H9 (cell line): Measurements from ENCODE around the gene APLF. TPM values are rescaled to one million over a fixed set of nuclear protein-coding genes. Genes with fewer than 3 reads are reported as not detected.

Experiments
- DNase-seq: peaks from one replicate; pipeline ENCODE4 v3.0.0-alpha.2; 2017
- H2AFZ ChIP-seq: one replicate; pipeline ENCODE4 v1.6.1; 2013; ENCODE audit warnings: mild to moderate bottlenecking, low read length, control low read depth, moderate library complexity
- H2AK5ac ChIP-seq: 2 replicates; pipeline ENCODE4 v1.6.1; 2013; ENCODE audit warnings: low read length, control low read depth, mixed read lengths; ENCODE audit not compliant: insufficient read length
- H2BK120ac ChIP-seq: one replicate; pipeline ENCODE4 v1.6.1; 2013; ENCODE audit warnings: low read depth, mild to moderate bottlenecking, low read length, control low read depth, inconsistent platforms; ENCODE audit not compliant: poor library complexity, severe bottlenecking
- H2BK12ac ChIP-seq: 2 replicates; pipeline ENCODE4 v1.6.1; 2013; ENCODE audit warnings: low read length, control low read depth, mixed read lengths, low read depth; ENCODE audit not compliant: insufficient read length
- H2BK15ac ChIP-seq: 2 replicates; pipeline ENCODE4 v1.6.1; 2013; ENCODE audit warnings: low read depth, low read length, control low read depth
- H2BK20ac ChIP-seq: one replicate; pipeline ENCODE4 v1.6.1; 2013; ENCODE audit warnings: low read depth, mild to moderate bottlenecking, low read length, control low read depth, inconsistent platforms; ENCODE audit not compliant: poor library complexity, severe bottlenecking
- H2BK5ac ChIP-seq: 2 replicates; pipeline ENCODE4 v1.6.1; 2013; ENCODE audit warnings: low read length, control low read depth, mixed read lengths; ENCODE audit not compliant: insufficient read length
- H3K14ac ChIP-seq: 2 replicates; pipeline ENCODE4 v1.6.1; 2013; ENCODE audit warnings: low read length, control low read depth; ENCODE audit not compliant: insufficient read depth
- H3K18ac ChIP-seq: 2 replicates; pipeline ENCODE4 v1.6.1; 2013; ENCODE audit warnings: low read depth, mild to moderate bottlenecking, mixed read lengths, low read length, control low read depth; ENCODE audit not compliant: insufficient read length
- H3K23ac ChIP-seq: 2 replicates; pipeline ENCODE4 v1.6.1; 2013; ENCODE audit warnings: low read length, control low read depth, mixed read lengths, low read depth; ENCODE audit not compliant: insufficient read length
- H3K23me2 ChIP-seq: 2 replicates; pipeline ENCODE4 v1.6.1; 2013; ENCODE audit warnings: low read depth, mild to moderate bottlenecking, mixed read lengths, low read length, control low read depth; ENCODE audit not compliant: insufficient read length, poor library complexity, severe bottlenecking
- H3K27ac ChIP-seq: 2 replicates; pipeline ENCODE4 v1.5.1; 2013; ENCODE audit warnings: low read length, control low read depth, mixed read lengths, low read depth; ENCODE audit not compliant: insufficient read length
- H3K27me3 ChIP-seq: 2 replicates; pipeline ENCODE4 v1.6.1; 2013; ENCODE audit warnings: low read length, control low read depth, inconsistent platforms; ENCODE audit not compliant: insufficient read depth
- H3K4ac ChIP-seq: 2 replicates; pipeline ENCODE4 v1.6.1; 2013; ENCODE audit warnings: low read depth, mild to moderate bottlenecking, control low read depth, inconsistent platforms, low read length, moderate library complexity
- H3K4me1 ChIP-seq: 2 replicates; pipeline ENCODE4 v1.6.1; 2013; ENCODE audit warnings: low read length, control low read depth, inconsistent platforms; ENCODE audit not compliant: insufficient read depth
- H3K4me2 ChIP-seq: 2 replicates; pipeline ENCODE4 v1.6.1; 2013; ENCODE audit warnings: low read length, control low read depth, mixed read lengths; ENCODE audit not compliant: insufficient read length, insufficient read depth
- H3K56ac ChIP-seq: 2 replicates; pipeline ENCODE4 v1.6.1; 2013; ENCODE audit warnings: low read depth, mild to moderate bottlenecking, mixed read lengths, low read length, control low read depth; ENCODE audit not compliant: insufficient read length
- H3K79me1 ChIP-seq: 2 replicates; pipeline ENCODE4 v1.6.1; 2013; ENCODE audit warnings: low read depth, mild to moderate bottlenecking, moderate library complexity, low read length, control low read depth, inconsistent platforms; ENCODE audit not compliant: insufficient read depth, poor library complexity, severe bottlenecking
- H3K79me2 ChIP-seq: 2 replicates; pipeline ENCODE4 v1.6.1; 2013; ENCODE audit warnings: low read length, control low read depth, inconsistent platforms; ENCODE audit not compliant: insufficient read depth
- H3K9ac ChIP-seq: 2 replicates; pipeline ENCODE4 v1.6.1; 2013; ENCODE audit warnings: low read length, control low read depth, mixed read lengths; ENCODE audit not compliant: insufficient read length; ENCODE audit errors: extremely low read depth
- H3K9me3 ChIP-seq: one replicate; pipeline ENCODE4 v1.6.1; 2013; ENCODE audit warnings: low read depth, low read length, inconsistent platforms; ENCODE audit not compliant: control insufficient read depth
- H3T11ph ChIP-seq: one replicate; pipeline ENCODE4 v1.6.1; 2013; ENCODE audit warnings: mild to moderate bottlenecking, low read length, control low read depth, inconsistent platforms
- H4K20me1 ChIP-seq: one replicate; pipeline ENCODE4 v1.6.1; 2013; ENCODE audit not compliant: control insufficient read depth, insufficient read length, insufficient read depth
- H4K5ac ChIP-seq: 2 replicates; pipeline ENCODE4 v1.6.1; 2013; ENCODE audit warnings: low read depth, mild to moderate bottlenecking, mixed read lengths, low read length, control low read depth; ENCODE audit not compliant: insufficient read length
- H4K8ac ChIP-seq: replicated peaks from 2 replicates; pipeline ENCODE4 v1.6.1; 2013; ENCODE audit warnings: low read length, control low read depth, mixed read lengths, low read depth; ENCODE audit not compliant: insufficient read length
- H4K91ac ChIP-seq: 2 replicates; pipeline ENCODE4 v1.6.1; 2013; ENCODE audit warnings: low read depth, mild to moderate bottlenecking, moderate library complexity, mixed read lengths, low read length, control low read depth; ENCODE audit not compliant: insufficient read length
- H3K27ac Mint-ChIP-seq, 3 experiments: 2 replicates in 2 of 3; 3 replicates in 1 of 3; pipeline ENCODE4 v1.8.0; 2020 to 2021; ENCODE audit warnings: mixed read lengths in 3 of 3, mild to moderate bottlenecking in 1 of 3, moderate library complexity in 1 of 3
- H3K27me3 Mint-ChIP-seq: 2 replicates; pipeline ENCODE4 v1.8.0; 2021; ENCODE audit warnings: low read depth, mild to moderate bottlenecking, moderate library complexity, mixed read lengths
- H3K36me3 Mint-ChIP-seq, 3 experiments: 2 replicates in 2 of 3; 3 replicates in 1 of 3; pipeline ENCODE4 v1.8.0; 2020 to 2021; ENCODE audit warnings: low read depth in 3 of 3, mixed read lengths in 3 of 3; ENCODE audit not compliant: insufficient read depth in 1 of 3
- H3K4me1 Mint-ChIP-seq, 2 experiments: 2 replicates each; pipeline ENCODE4 v1.8.0; 2020; ENCODE audit warnings: mixed read lengths in 2 of 2
- H3K4me3 Mint-ChIP-seq, 2 experiments: 2 replicates in 1 of 2; 3 replicates in 1 of 2; pipeline ENCODE4 v1.8.0; 2020 to 2021; ENCODE audit warnings: mild to moderate bottlenecking in 2 of 2, mixed read lengths in 2 of 2, moderate library complexity in 1 of 2
- H3K9me3 Mint-ChIP-seq, 2 experiments: 2 replicates in 1 of 2; 3 replicates in 1 of 2; pipeline ENCODE4 v1.8.0; 2020; ENCODE audit warnings: mild to moderate bottlenecking in 2 of 2, mixed read lengths in 2 of 2, moderate library complexity in 1 of 2
- WGBS: extraction: QIAGEN DNeasy Blood & Tissue Kit; methylation state at CpG from one replicate; pipeline ENCODE4 v1.1.7; 2013; ENCODE audit warnings: missing lambda C conversion rate, low lambda C conversion rate, mixed read lengths; ENCODE audit not compliant: insufficient read length; ENCODE audit errors: extremely low coverage; 5-methylcytosine and 5-hydroxymethylcytosine counted together
- total RNA-seq: library from RNA; stranded (reverse); gene quantifications from 2 replicates; pipeline ENCODE4 v1.2.1, GENCODE V29; 2021
- TF ChIP-seq, protein P1 (sequence below): fragments of 200-600 bp; sonication (generic); conservative IDR thresholded peaks from 3 replicates; pipeline ENCODE4 v1.8.0; 2021; ENCODE audit warnings: antibody characterized with exemption, mild to moderate bottlenecking

The APLF gene
- total RNA-seq, 1 experiment from 2014 or later, result 3.7 TPM

DNA sequence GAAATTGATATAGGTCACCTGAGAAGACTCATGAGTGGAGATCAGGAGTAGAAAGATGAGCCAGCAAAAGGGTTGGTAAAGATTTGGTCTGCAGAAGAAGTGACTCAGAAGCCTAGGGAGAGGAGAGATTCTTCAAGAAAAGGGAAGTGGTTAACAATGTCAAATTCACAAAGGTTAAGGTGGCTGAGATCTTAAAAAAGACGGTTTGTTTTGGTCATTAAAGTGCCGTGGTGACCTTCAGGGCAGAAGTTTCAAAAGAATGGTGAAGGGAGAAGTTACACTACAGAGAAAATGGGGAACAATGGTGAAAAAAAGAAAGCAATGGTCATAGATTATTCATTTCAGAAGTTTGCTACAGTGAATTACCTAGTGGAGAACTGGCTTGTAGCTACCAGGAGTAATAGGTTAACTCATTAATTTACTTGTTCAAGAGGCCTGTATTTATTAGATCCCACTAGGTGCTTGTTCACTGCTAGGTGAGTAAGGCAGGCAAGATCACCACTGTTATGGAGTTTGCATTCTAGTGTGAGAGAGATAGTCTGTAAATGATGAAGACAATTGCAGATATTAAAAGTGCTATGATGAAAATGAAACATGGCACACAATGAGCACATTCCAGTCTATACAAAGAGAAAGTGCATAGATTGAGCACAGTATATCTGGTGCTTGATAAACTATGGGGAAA is 43.3 kb upstream of the APLF start:
- Histone ChIP-seq H3K23me2 (no peaks in the 10 kb centered on the region), H4K91ac (no peak overlapping the region), H3K4ac (no peak overlapping the region), H4K5ac (no peak overlapping the region), H2AFZ (no peak overlapping the region), H3K23ac (no peak overlapping the region), H3K9me3 (no peaks in the 10 kb centered on the region), H3K27ac (no peak overlapping the region), H2BK15ac (no peak overlapping the region), H4K20me1 (no peaks in the 10 kb centered on the region), H3K4me1 (no peaks in the 10 kb centered on the region), H2BK120ac (no peak overlapping the region), H2BK12ac (no peak overlapping the region), H3K9ac (no peak overlapping the region), H3K4me2 (no peak overlapping the region), H3T11ph (no peak overlapping the region), H3K79me2 (no peaks in the 10 kb centered on the region), H3K79me1 (no peaks in the 10 kb centered on the region), H3K27me3 (no peaks in the 10 kb centered on the region), H2BK20ac (no peak overlapping the region), H3K56ac (no peak overlapping the region), H2BK5ac (no peak overlapping the region), H3K14ac (no peak overlapping the region), H3K18ac (no peak overlapping the region), H2AK5ac (no peak overlapping the region), H4K8ac (no peak overlapping the region)
- no peaks in the 10 kb centered on the region for H3K36me3 Mint-ChIP-seq
- peaks cover 8% of the 10 kb centered on the region in 2 experiments for H3K4me1 Mint-ChIP-seq
- TF ChIP-seq, protein P1, sequence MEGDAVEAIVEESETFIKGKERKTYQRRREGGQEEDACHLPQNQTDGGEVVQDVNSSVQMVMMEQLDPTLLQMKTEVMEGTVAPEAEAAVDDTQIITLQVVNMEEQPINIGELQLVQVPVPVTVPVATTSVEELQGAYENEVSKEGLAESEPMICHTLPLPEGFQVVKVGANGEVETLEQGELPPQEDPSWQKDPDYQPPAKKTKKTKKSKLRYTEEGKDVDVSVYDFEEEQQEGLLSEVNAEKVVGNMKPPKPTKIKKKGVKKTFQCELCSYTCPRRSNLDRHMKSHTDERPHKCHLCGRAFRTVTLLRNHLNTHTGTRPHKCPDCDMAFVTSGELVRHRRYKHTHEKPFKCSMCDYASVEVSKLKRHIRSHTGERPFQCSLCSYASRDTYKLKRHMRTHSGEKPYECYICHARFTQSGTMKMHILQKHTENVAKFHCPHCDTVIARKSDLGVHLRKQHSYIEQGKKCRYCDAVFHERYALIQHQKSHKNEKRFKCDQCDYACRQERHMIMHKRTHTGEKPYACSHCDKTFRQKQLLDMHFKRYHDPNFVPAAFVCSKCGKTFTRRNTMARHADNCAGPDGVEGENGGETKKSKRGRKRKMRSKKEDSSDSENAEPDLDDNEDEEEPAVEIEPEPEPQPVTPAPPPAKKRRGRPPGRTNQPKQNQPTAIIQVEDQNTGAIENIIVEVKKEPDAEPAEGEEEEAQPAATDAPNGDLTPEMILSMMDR, result no peak
- no peak overlapping the region for H3K27ac Mint-ChIP-seq
- no peak for DNase-seq
- H3K4me3 Mint-ChIP-seq, result no peak overlapping the region
- no CpG with 5 or more reads among the region's 2 CpGs for WGBS
- H3K27me3 Mint-ChIP-seq, result no peaks in the 10 kb centered on the region
- H3K9me3 Mint-ChIP-seq, result no peaks in the 10 kb centered on the region; a peak in 1 of 5 replicates
